Measurements from ENCODE around the gene MYO15B.

- no peak for TF ChIP-seq CTCF (IDR thresholded peaks at IDR 0.05; ENCODE audit: extremely low read depth in 1 of 2, insufficient read depth in 1 of 2, low read depth in 1 of 2, low read length in 2 of 2)
- TF ChIP-seq POLR2AphosphoS5 (IDR thresholded peaks at IDR 0.05; ENCODE audit: insufficient read depth, low read depth, low read length), result no peak
- TF ChIP-seq MYC (IDR thresholded peaks at IDR 0.05; ENCODE audit: low read depth, low read length), result no peak
- no peak for TF ChIP-seq MAX (IDR thresholded peaks at IDR 0.05; ENCODE audit: insufficient read depth, insufficient read length)
- no peak for TF ChIP-seq POLR2A (IDR thresholded peaks at IDR 0.05; ENCODE audit: low read depth, low read length)
- no peak for TF ChIP-seq EZH2 (IDR thresholded peaks at IDR 0.05; ENCODE audit: borderline replicate concordance, low read depth, low read length, severe bottlenecking)
- TF ChIP-seq GATA2 (IDR thresholded peaks at IDR 0.05; ENCODE audit: insufficient read depth, insufficient read length, low read depth, low read length), result no peak
- TF ChIP-seq FOS (IDR thresholded peaks at IDR 0.05; ENCODE audit: borderline replicate concordance, insufficient read depth, low read length), result no peak
Measured at GRCh38 chr17:75642784-75643642, 55.4 kb downstream of the MYO15B start.
